K562 (cell line): ENCODE results near the gene TM2D3. TPM values are rescaled to one million over a fixed set of nuclear protein-coding genes. Genes with fewer than 3 reads are reported as not detected.

ENCODE experiments used
- ARID1B ChIP-seq: fragments of 450-650 bp; IDR thresholded peaks from 2 replicates; pipeline ENCODE4 v1.6.1; 2016; ENCODE audit warnings: antibody characterized with exemption, mild to moderate bottlenecking, inconsistent platforms
- GABPB2 ChIP-seq: fragments of 250-450 bp; sonication (Bioruptor Pico); conservative IDR thresholded peaks from 2 replicates; pipeline ENCODE4 v1.5.1; 2021; ENCODE audit warnings: mild to moderate bottlenecking
- KHSRP ChIP-seq: fragments of 450-650 bp; IDR thresholded peaks from 2 replicates; pipeline ENCODE4 v1.6.1; 2017
- MED1 ChIP-seq: sonication (generic); formaldehyde crosslinking; IDR thresholded peaks from 2 replicates; pipeline ENCODE4 v1.8.1; 2023; ENCODE audit warnings: missing genetic modification reagents, borderline replicate concordance
- MEIS2 ChIP-seq: fragments of 450-650 bp; IDR thresholded peaks from 2 replicates; pipeline ENCODE4 v1.6.1; 2014; ENCODE audit warnings: mild to moderate bottlenecking; ENCODE audit not compliant: partially characterized antibody
- POLR2B ChIP-seq: fragments of 450-650 bp; IDR thresholded peaks from 2 replicates; pipeline ENCODE4 v1.6.1; 2018; ENCODE audit warnings: low read depth; ENCODE audit not compliant: partially characterized antibody
- SMAD1 ChIP-seq: fragments of 150-350 bp; IDR thresholded peaks from 2 replicates; pipeline ENCODE4 v1.6.1; 2014; ENCODE audit warnings: low read length, low read depth; ENCODE audit not compliant: partially characterized antibody
- TARDBP ChIP-seq: fragments of 450-650 bp; IDR thresholded peaks from 2 replicates; pipeline ENCODE4 v1.6.1; 2016
- ZNF316 ChIP-seq: fragments of 450-650 bp; IDR thresholded peaks from 2 replicates; pipeline ENCODE4 v1.6.1; 2016
- ZNF584 ChIP-seq: fragments of 200-800 bp; sonication (Bioruptor generic); IDR thresholded peaks from 2 replicates; pipeline ENCODE4 v1.6.1; 2016; ENCODE audit warnings: low read depth, mild to moderate bottlenecking, missing genetic modification characterization, missing compliant biosample characterization
- ZNF717 ChIP-seq: fragments of 250-450 bp; sonication (Bioruptor Pico); IDR thresholded peaks from 2 replicates; pipeline ENCODE4 v1.5.0; 2021
- polyA plus RNA-seq, 8 experiments: library from polyadenylated mRNA; depleted of rRNA in 4 of 8; stranded (reverse) in 5 of 8; unstranded in 3 of 8; fragments of >200 nt; fragmentation: Nextera tagmentation in 2 of 8; fragmentation: Illumina TruSeq in 1 of 8; extraction: Ambion mirVana in 2 of 8; extraction: Trizol in 1 of 8; gene quantifications; 2 replicates each; pipeline versions ENCODE4 v1.2.1 to v1.2.3, GENCODE V29; 2011 to 2014; ENCODE audit warnings: inconsistent platforms in 1 of 8, missing spikeins in 1 of 8
- total RNA-seq, 7 experiments: library from RNA; depleted of rRNA in 6 of 7; stranded (reverse); fragments of >200 nt in 6 of 7; fragmentation: Illumina TruSeq in 2 of 7; extraction: Trizol in 2 of 7; gene quantifications; 2 replicates each; pipeline versions ENCODE4 v1.2.1 to v1.2.3, GENCODE V29; 2011 to 2021; ENCODE audit warnings: low replicate concordance in 1 of 7
- TF ChIP-seq, protein P1 (sequence below): fragments of 450-650 bp; IDR thresholded peaks from 2 replicates; pipeline ENCODE4 v1.6.1; 2016; ENCODE audit warnings: mild to moderate bottlenecking, moderate library complexity
- TF ChIP-seq, protein P2 (sequence below): fragments of 250-450 bp; sonication (Bioruptor Pico); IDR thresholded peaks from 2 replicates; pipeline ENCODE4 v1.5.0; 2020; ENCODE audit warnings: mild to moderate bottlenecking, borderline replicate concordance
- TF ChIP-seq, protein P3 (sequence below): fragments of 450-650 bp; IDR thresholded peaks from 2 replicates; pipeline ENCODE4 v1.6.1; 2016; ENCODE audit warnings: missing biosample characterization, missing genetic modification characterization

The TM2D3 gene
- total and polyA plus RNA-seq, 9 of the 15 experiments (the other 6 are each of a cell fraction or from before 2014, with no cell fraction given): 16.5 to 67.9 (median 31.3) TPM

DNA sequence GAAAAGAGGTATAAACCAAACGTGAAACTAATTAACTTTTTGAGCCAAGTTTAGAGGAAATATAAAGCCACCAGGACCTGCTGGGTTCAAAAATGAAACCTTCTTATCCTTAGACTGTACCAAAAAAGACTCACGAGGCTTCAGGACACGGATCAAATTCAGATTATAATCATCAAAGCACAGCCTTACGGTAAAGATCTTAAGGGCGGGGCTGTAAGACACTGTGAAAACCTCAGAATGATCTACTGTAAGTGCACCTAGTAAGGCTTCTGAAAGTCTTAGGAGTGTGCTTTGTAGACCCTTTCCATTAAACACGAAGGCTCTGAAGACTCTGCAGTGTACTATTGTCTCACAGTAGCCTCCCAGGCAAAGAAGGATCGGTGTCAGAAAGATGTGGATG, 45.3 kb upstream of the TM2D3 start (continued):
- TF ChIP-seq, protein P1, sequence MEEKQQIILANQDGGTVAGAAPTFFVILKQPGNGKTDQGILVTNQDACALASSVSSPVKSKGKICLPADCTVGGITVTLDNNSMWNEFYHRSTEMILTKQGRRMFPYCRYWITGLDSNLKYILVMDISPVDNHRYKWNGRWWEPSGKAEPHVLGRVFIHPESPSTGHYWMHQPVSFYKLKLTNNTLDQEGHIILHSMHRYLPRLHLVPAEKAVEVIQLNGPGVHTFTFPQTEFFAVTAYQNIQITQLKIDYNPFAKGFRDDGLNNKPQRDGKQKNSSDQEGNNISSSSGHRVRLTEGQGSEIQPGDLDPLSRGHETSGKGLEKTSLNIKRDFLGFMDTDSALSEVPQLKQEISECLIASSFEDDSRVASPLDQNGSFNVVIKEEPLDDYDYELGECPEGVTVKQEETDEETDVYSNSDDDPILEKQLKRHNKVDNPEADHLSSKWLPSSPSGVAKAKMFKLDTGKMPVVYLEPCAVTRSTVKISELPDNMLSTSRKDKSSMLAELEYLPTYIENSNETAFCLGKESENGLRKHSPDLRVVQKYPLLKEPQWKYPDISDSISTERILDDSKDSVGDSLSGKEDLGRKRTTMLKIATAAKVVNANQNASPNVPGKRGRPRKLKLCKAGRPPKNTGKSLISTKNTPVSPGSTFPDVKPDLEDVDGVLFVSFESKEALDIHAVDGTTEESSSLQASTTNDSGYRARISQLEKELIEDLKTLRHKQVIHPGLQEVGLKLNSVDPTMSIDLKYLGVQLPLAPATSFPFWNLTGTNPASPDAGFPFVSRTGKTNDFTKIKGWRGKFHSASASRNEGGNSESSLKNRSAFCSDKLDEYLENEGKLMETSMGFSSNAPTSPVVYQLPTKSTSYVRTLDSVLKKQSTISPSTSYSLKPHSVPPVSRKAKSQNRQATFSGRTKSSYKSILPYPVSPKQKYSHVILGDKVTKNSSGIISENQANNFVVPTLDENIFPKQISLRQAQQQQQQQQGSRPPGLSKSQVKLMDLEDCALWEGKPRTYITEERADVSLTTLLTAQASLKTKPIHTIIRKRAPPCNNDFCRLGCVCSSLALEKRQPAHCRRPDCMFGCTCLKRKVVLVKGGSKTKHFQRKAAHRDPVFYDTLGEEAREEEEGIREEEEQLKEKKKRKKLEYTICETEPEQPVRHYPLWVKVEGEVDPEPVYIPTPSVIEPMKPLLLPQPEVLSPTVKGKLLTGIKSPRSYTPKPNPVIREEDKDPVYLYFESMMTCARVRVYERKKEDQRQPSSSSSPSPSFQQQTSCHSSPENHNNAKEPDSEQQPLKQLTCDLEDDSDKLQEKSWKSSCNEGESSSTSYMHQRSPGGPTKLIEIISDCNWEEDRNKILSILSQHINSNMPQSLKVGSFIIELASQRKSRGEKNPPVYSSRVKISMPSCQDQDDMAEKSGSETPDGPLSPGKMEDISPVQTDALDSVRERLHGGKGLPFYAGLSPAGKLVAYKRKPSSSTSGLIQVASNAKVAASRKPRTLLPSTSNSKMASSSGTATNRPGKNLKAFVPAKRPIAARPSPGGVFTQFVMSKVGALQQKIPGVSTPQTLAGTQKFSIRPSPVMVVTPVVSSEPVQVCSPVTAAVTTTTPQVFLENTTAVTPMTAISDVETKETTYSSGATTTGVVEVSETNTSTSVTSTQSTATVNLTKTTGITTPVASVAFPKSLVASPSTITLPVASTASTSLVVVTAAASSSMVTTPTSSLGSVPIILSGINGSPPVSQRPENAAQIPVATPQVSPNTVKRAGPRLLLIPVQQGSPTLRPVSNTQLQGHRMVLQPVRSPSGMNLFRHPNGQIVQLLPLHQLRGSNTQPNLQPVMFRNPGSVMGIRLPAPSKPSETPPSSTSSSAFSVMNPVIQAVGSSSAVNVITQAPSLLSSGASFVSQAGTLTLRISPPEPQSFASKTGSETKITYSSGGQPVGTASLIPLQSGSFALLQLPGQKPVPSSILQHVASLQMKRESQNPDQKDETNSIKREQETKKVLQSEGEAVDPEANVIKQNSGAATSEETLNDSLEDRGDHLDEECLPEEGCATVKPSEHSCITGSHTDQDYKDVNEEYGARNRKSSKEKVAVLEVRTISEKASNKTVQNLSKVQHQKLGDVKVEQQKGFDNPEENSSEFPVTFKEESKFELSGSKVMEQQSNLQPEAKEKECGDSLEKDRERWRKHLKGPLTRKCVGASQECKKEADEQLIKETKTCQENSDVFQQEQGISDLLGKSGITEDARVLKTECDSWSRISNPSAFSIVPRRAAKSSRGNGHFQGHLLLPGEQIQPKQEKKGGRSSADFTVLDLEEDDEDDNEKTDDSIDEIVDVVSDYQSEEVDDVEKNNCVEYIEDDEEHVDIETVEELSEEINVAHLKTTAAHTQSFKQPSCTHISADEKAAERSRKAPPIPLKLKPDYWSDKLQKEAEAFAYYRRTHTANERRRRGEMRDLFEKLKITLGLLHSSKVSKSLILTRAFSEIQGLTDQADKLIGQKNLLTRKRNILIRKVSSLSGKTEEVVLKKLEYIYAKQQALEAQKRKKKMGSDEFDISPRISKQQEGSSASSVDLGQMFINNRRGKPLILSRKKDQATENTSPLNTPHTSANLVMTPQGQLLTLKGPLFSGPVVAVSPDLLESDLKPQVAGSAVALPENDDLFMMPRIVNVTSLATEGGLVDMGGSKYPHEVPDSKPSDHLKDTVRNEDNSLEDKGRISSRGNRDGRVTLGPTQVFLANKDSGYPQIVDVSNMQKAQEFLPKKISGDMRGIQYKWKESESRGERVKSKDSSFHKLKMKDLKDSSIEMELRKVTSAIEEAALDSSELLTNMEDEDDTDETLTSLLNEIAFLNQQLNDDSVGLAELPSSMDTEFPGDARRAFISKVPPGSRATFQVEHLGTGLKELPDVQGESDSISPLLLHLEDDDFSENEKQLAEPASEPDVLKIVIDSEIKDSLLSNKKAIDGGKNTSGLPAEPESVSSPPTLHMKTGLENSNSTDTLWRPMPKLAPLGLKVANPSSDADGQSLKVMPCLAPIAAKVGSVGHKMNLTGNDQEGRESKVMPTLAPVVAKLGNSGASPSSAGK: no peak
- TF ChIP-seq ZNF717 (CRISPR knock-in tag): no peak
- no peak for TF ChIP-seq POLR2B
- TF ChIP-seq MEIS2: no peak
- TF ChIP-seq KHSRP: no peak
- TF ChIP-seq ARID1B: no peak
- no peak for TF ChIP-seq ZNF316
- TF ChIP-seq GABPB2 (CRISPR knock-in tag): no peak
- TF ChIP-seq, protein P2, sequence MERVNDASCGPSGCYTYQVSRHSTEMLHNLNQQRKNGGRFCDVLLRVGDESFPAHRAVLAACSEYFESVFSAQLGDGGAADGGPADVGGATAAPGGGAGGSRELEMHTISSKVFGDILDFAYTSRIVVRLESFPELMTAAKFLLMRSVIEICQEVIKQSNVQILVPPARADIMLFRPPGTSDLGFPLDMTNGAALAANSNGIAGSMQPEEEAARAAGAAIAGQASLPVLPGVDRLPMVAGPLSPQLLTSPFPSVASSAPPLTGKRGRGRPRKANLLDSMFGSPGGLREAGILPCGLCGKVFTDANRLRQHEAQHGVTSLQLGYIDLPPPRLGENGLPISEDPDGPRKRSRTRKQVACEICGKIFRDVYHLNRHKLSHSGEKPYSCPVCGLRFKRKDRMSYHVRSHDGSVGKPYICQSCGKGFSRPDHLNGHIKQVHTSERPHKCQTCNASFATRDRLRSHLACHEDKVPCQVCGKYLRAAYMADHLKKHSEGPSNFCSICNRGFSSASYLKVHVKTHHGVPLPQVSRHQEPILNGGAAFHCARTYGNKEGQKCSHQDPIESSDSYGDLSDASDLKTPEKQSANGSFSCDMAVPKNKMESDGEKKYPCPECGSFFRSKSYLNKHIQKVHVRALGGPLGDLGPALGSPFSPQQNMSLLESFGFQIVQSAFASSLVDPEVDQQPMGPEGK: no peak
- no peak for TF ChIP-seq SMAD1
- no peak for TF ChIP-seq TARDBP
- no peak for TF ChIP-seq ZNF584 (CRISPR knock-in tag)
- TF ChIP-seq, protein P3, sequence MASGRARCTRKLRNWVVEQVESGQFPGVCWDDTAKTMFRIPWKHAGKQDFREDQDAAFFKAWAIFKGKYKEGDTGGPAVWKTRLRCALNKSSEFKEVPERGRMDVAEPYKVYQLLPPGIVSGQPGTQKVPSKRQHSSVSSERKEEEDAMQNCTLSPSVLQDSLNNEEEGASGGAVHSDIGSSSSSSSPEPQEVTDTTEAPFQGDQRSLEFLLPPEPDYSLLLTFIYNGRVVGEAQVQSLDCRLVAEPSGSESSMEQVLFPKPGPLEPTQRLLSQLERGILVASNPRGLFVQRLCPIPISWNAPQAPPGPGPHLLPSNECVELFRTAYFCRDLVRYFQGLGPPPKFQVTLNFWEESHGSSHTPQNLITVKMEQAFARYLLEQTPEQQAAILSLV (tag): no peak
- TF ChIP-seq MED1 (CRISPR knock-in tag): no peak
